Measurements from ENCODE around the gene MID2.

Gene MID2

GRCh38 chrX:107825698-107826237, at the start of gene MID2:
MID2 (plus strand) TSS chrX:107825866; CDS start chrX:107826427, 561 bp downstream.
- Histone ChIP-seq H3K9ac (ENCODE audit: low read depth, low read length, poor library complexity, severe bottlenecking) (peak within 1 kb of the TSS; percentile 68), H3K27me3 (ENCODE audit: insufficient read depth, low read length, poor library complexity, severe bottlenecking) (no peaks in the 10 kb centered on the region), H3K9me3 (ENCODE audit: insufficient read depth, low read depth, low read length) (no peaks in the 10 kb centered on the region), H3K9me2 (replicated peaks; ENCODE audit: low read depth, low read length) (no peaks in the 10 kb centered on the region), H3K36me3 (ENCODE audit: insufficient read depth, low read length) (no peaks in the 10 kb centered on the region), H2AFZ (ENCODE audit: low read length) (peak within 1 kb of the TSS; percentile 85), H3F3A (ENCODE audit: low read depth) (no peaks in the 10 kb centered on the region), H4K20me1 (ENCODE audit: insufficient read depth, low read length, poor library complexity, severe bottlenecking) (no peaks in the 10 kb centered on the region), H3K79me2 (ENCODE audit: insufficient read depth, low read length) (no peaks in the 10 kb centered on the region), H3K4me1 (ENCODE audit: insufficient read depth, low read length, poor library complexity, severe bottlenecking) (peaks cover 12% of the 10 kb centered on the region), H3K4me3 (ENCODE audit: low read length, poor library complexity, severe bottlenecking) (peak within 1 kb of the TSS; percentile 75), H3K4me2 (ENCODE audit: low read depth, low read length, poor library complexity, severe bottlenecking) (peak within 1 kb of the TSS; percentile 65)
- TF ChIP-seq EZH2phosphoT487 (IDR thresholded peaks at IDR 0.05; ENCODE audit: borderline replicate concordance) (no peak), CTCF (conservative IDR thresholded peaks at IDR 0.05; ENCODE audit: low read length) (no peak)

- peak overlapping the region; percentile 87 for H3K4me3 ChIP-seq (ENCODE audit: low read length, poor library complexity, severe bottlenecking)
- H3K9ac ChIP-seq (ENCODE audit: low read depth, low read length, poor library complexity, severe bottlenecking): peak overlapping the region; percentile 89
- no peaks in the 10 kb centered on the region for H3K27me3 ChIP-seq (ENCODE audit: insufficient read depth, low read length, poor library complexity, severe bottlenecking)
- peak overlapping the region; percentile 97 for H3K4me2 ChIP-seq (ENCODE audit: low read depth, low read length, poor library complexity, severe bottlenecking)
- H3F3A ChIP-seq (ENCODE audit: low read depth): no peaks in the 10 kb centered on the region
- H3K4me1 ChIP-seq (ENCODE audit: insufficient read depth, low read length, poor library complexity, severe bottlenecking): peaks cover 32% of the 10 kb centered on the region
- H3K79me2 ChIP-seq (ENCODE audit: insufficient read depth, low read length): peaks cover 39% of the 10 kb centered on the region
- H3K9me2 ChIP-seq (replicated peaks; ENCODE audit: low read depth, low read length): no peaks in the 10 kb centered on the region
- TF ChIP-seq CTCF (conservative IDR thresholded peaks at IDR 0.05; ENCODE audit: low read length): peak; percentile 65
- TF ChIP-seq EZH2phosphoT487 (IDR thresholded peaks at IDR 0.05; ENCODE audit: borderline replicate concordance): no peak
- no peaks in the 10 kb centered on the region for H4K20me1 ChIP-seq (ENCODE audit: insufficient read depth, low read length, poor library complexity, severe bottlenecking)
- no peaks in the 10 kb centered on the region for H3K9me3 ChIP-seq (ENCODE audit: insufficient read depth, low read depth, low read length)
- H3K36me3 ChIP-seq (ENCODE audit: insufficient read depth, low read length): no peaks in the 10 kb centered on the region
- peak overlapping the region; percentile 87 for H2AFZ ChIP-seq (ENCODE audit: low read length)
Observed at GRCh38 chrX:107776649-107777535, 48.8 kb upstream of the MID2 start.

GRCh38 chrX:107777536-107777832, 48.2 kb upstream of the MID2 start, which contains the start of gene NCBP2L:
NCBP2L (plus strand) TSS chrX:107777733; CDS start chrX:107794221, 16,488 bp downstream.
- Histone ChIP-seq H3K9me2 (replicated peaks; ENCODE audit: low read depth, low read length) (no peaks in the 10 kb centered on the region), H3F3A (ENCODE audit: low read depth) (no peaks in the 10 kb centered on the region), H3K79me2 (ENCODE audit: insufficient read depth, low read length) (peaks cover 34% of the 10 kb centered on the region), H3K4me2 (ENCODE audit: low read depth, low read length, poor library complexity, severe bottlenecking) (peak within 1 kb of the TSS; percentile 97), H4K20me1 (ENCODE audit: insufficient read depth, low read length, poor library complexity, severe bottlenecking) (no peaks in the 10 kb centered on the region), H3K4me1 (ENCODE audit: insufficient read depth, low read length, poor library complexity, severe bottlenecking) (peaks cover 29% of the 10 kb centered on the region), H3K4me3 (ENCODE audit: low read length, poor library complexity, severe bottlenecking) (peak within 1 kb of the TSS; percentile 87), H2AFZ (ENCODE audit: low read length) (peak within 1 kb of the TSS; percentile 87), H3K27me3 (ENCODE audit: insufficient read depth, low read length, poor library complexity, severe bottlenecking) (no peaks in the 10 kb centered on the region), H3K36me3 (ENCODE audit: insufficient read depth, low read length) (no peaks in the 10 kb centered on the region), H3K9me3 (ENCODE audit: insufficient read depth, low read depth, low read length) (no peaks in the 10 kb centered on the region), H3K9ac (ENCODE audit: low read depth, low read length, poor library complexity, severe bottlenecking) (peak within 1 kb of the TSS; percentile 89)
- TF ChIP-seq EZH2phosphoT487 (IDR thresholded peaks at IDR 0.05; ENCODE audit: borderline replicate concordance) (no peak), CTCF (conservative IDR thresholded peaks at IDR 0.05; ENCODE audit: low read length) (no peak)
